H1 (cell line): ENCODE data around the gene KCNQ1. TPM values are rescaled to one million over a fixed set of nuclear protein-coding genes. Genes with fewer than 3 reads are reported as not detected.
A peak's percentile ranks its signal among the peaks of the same experiment; 100 is the strongest.

Experiments
- CTCF ChIA-PET: fragments of 300-600 bp; sonication (Branson Sonifier 250); formaldehyde crosslinking; loops from one replicate; lab custom pipeline; 2021; ENCODE audit not compliant: partially characterized antibody; lab: Charles Lee
- POLR2A ChIA-PET: fragments of 300-600 bp; sonication (Branson Sonifier 250); formaldehyde crosslinking; loops from one replicate; lab custom pipeline; 2021; ENCODE audit warnings: inconsistent platforms; ENCODE audit not compliant: partially characterized antibody; lab: Charles Lee
- DNase-seq, 2 experiments: peaks; one replicate each; pipeline versions ENCODE4 v3.0.0 to v3.0.0-alpha.2; 2010 to 2022; ENCODE audit warnings: low spot score in 2 of 2, low read depth in 1 of 2, mixed read lengths in 1 of 2
- FAIRE-seq: peaks from 2 replicates; lab custom pipeline; 2011; peaks lifted over from hg19 to GRCh38; lab: Jason Lieb, UNC
- H2AFZ ChIP-seq: 2 replicates; pipeline ENCODE4 v1.8.1; 2012; ENCODE audit warnings: low read length, inconsistent platforms
- H2AK5ac ChIP-seq: 2 replicates; pipeline ENCODE4 v1.6.1; 2013; ENCODE audit warnings: low read depth, low read length
- H2BK120ac ChIP-seq: replicated peaks from 2 replicates; pipeline ENCODE3; 2013; ENCODE audit warnings: low read depth, low read length, inconsistent platforms
- H2BK12ac ChIP-seq: 2 replicates; pipeline ENCODE4 v1.6.1; 2013; ENCODE audit warnings: low read depth, low read length
- H2BK15ac ChIP-seq: 2 replicates; pipeline ENCODE4 v1.6.1; 2013; ENCODE audit warnings: low read length
- H2BK20ac ChIP-seq: 2 replicates; pipeline ENCODE4 v1.6.1; 2013; ENCODE audit warnings: low read length
- H2BK5ac ChIP-seq: 2 replicates; pipeline ENCODE4 v1.6.1; 2013; ENCODE audit warnings: low read depth, low read length
- H3K14ac ChIP-seq: 2 replicates; pipeline ENCODE4 v1.6.1; 2013; ENCODE audit warnings: inconsistent platforms; ENCODE audit not compliant: insufficient read length
- H3K18ac ChIP-seq: 2 replicates; pipeline ENCODE4 v1.6.1; 2013; ENCODE audit warnings: low read length; ENCODE audit errors: extremely low read depth
- H3K23ac ChIP-seq: 2 replicates; pipeline ENCODE4 v1.6.1; 2013; ENCODE audit warnings: inconsistent platforms; ENCODE audit not compliant: insufficient read length
- H3K23me2 ChIP-seq: 2 replicates; pipeline ENCODE4 v1.6.1; 2013; ENCODE audit warnings: low read depth, low read length
- H3K27ac ChIP-seq: 2 replicates; pipeline ENCODE4 v1.6.1; 2011; ENCODE audit warnings: low read depth, low read length, inconsistent platforms
- H3K27me3 ChIP-seq, 4 experiments: replicated peaks in 1 of 4; 1 replicate in 1 of 4; 2 replicates in 3 of 4; pipeline versions ENCODE4 v1.6.1 to v1.8.1; 2011 to 2013; ENCODE audit warnings: low read length in 3 of 4, mild to moderate bottlenecking in 3 of 4, inconsistent platforms in 2 of 4, mixed read lengths in 2 of 4, moderate library complexity in 1 of 4; ENCODE audit not compliant: control insufficient read depth in 3 of 4, insufficient read depth in 3 of 4; ENCODE audit errors: extremely low read depth in 1 of 4
- H3K36me3 ChIP-seq, 4 experiments: 2 replicates each; pipeline versions ENCODE4 v1.6.1 to v1.8.1; 2011 to 2013; ENCODE audit warnings: mild to moderate bottlenecking in 4 of 4, low read length in 3 of 4, moderate library complexity in 2 of 4, control low read depth in 1 of 4, inconsistent platforms in 1 of 4; ENCODE audit not compliant: insufficient read depth in 4 of 4, control insufficient read depth in 2 of 4
- H3K4ac ChIP-seq: replicated peaks from 2 replicates; pipeline ENCODE3; 2013; ENCODE audit warnings: low read length, low read depth, mixed read lengths, inconsistent platforms; ENCODE audit not compliant: insufficient read length
- H3K4me1 ChIP-seq, 4 experiments: replicated peaks in 1 of 4; 1 replicate in 1 of 4; 2 replicates in 3 of 4; pipeline versions ENCODE4 v1.6.1 to v1.8.1; 2011 to 2013; ENCODE audit warnings: low read length in 3 of 4, inconsistent platforms in 2 of 4, mixed read lengths in 1 of 4; ENCODE audit not compliant: insufficient read depth in 4 of 4, control insufficient read depth in 3 of 4
- H3K4me2 ChIP-seq, 2 experiments: 2 replicates each; pipeline versions ENCODE4 v1.6.1 to v1.8.1; 2011 to 2013; ENCODE audit warnings: low read depth in 2 of 2, low read length in 2 of 2, control low read depth in 1 of 2, inconsistent platforms in 1 of 2, mild to moderate bottlenecking in 1 of 2; ENCODE audit not compliant: insufficient read depth in 1 of 2
- H3K4me3 ChIP-seq, 4 experiments: fragments of 200-600, 300-600 bp in 1 of 4; sonication (generic), shearing (Covaris generic), sonication (Bioruptor Twin) in 1 of 4; 2 replicates each; pipeline versions ENCODE4 v1.5.1 to v1.8.1; 2011 to 2016; ENCODE audit warnings: low read length in 4 of 4, low read depth in 3 of 4, control low read depth in 2 of 4, inconsistent platforms in 2 of 4, mild to moderate bottlenecking in 2 of 4, mixed read lengths in 1 of 4, moderate library complexity in 1 of 4; ENCODE audit not compliant: insufficient read depth in 2 of 4; ENCODE audit errors: extremely low read depth in 1 of 4
- H3K56ac ChIP-seq: replicated peaks from 2 replicates; pipeline ENCODE3; 2013; ENCODE audit warnings: low read depth, mild to moderate bottlenecking, mixed read lengths, low read length, inconsistent platforms; ENCODE audit not compliant: insufficient read length
- H3K79me1 ChIP-seq: 2 replicates; pipeline ENCODE4 v1.6.1; 2013; ENCODE audit warnings: low read depth, low read length, control low read depth
- H3K79me2 ChIP-seq, 2 experiments: 2 replicates each; pipeline versions ENCODE4 v1.6.1 to v1.8.1; 2012 to 2013; ENCODE audit warnings: low read length in 2 of 2, mild to moderate bottlenecking in 2 of 2, inconsistent platforms in 1 of 2; ENCODE audit not compliant: insufficient read depth in 2 of 2, control insufficient read depth in 1 of 2
- H3K9ac ChIP-seq, 4 experiments: replicated peaks in 1 of 4; 1 replicate in 1 of 4; 2 replicates in 3 of 4; pipeline versions ENCODE4 v1.6.1 to v1.8.1; 2011 to 2013; ENCODE audit warnings: low read depth in 3 of 4, low read length in 3 of 4, control low read depth in 2 of 4, mild to moderate bottlenecking in 2 of 4, moderate library complexity in 2 of 4, inconsistent platforms in 1 of 4; ENCODE audit errors: extremely low read depth in 1 of 4
- H3K9me3 ChIP-seq, 2 experiments: 2 replicates each; pipeline versions ENCODE4 v1.6.1 to v1.8.1; 2012 to 2013; ENCODE audit warnings: mild to moderate bottlenecking in 2 of 2, moderate library complexity in 2 of 2, control low read depth in 1 of 2, inconsistent platforms in 1 of 2, low read depth in 1 of 2, low read length in 1 of 2, mixed read lengths in 1 of 2; ENCODE audit not compliant: insufficient read depth in 2 of 2
- H4K20me1 ChIP-seq, 2 experiments: replicated peaks in 1 of 2; 2 replicates each; pipeline versions ENCODE3 to v1.8.1; 2011 to 2013; ENCODE audit warnings: inconsistent platforms in 2 of 2, low read length in 2 of 2, mild to moderate bottlenecking in 1 of 2; ENCODE audit not compliant: insufficient read depth in 2 of 2, control insufficient read depth in 1 of 2
- H4K5ac ChIP-seq: 2 replicates; pipeline ENCODE4 v1.6.1; 2013; ENCODE audit warnings: low read length, low read depth, mixed read lengths, inconsistent platforms; ENCODE audit not compliant: insufficient read length
- H4K8ac ChIP-seq: 2 replicates; pipeline ENCODE4 v1.8.0; 2013; ENCODE audit warnings: mild to moderate bottlenecking, moderate library complexity, low read length, inconsistent platforms; ENCODE audit not compliant: insufficient read depth; ENCODE audit errors: extremely low read depth
- H4K91ac ChIP-seq: replicated peaks from 2 replicates; pipeline ENCODE3; 2013; ENCODE audit warnings: low read length, mixed read lengths, inconsistent platforms; ENCODE audit not compliant: insufficient read length
- CBX8 ChIP-seq: fragments of 300-800, 300-1000 bp; sonication (generic); IDR thresholded peaks from 2 replicates; pipeline ENCODE4 v1.7.1; 2016; ENCODE audit warnings: low read depth, low read length, borderline replicate concordance
- PHF8 ChIP-seq: fragments of 200-600 bp; sonication (generic); conservative IDR thresholded peaks from 2 replicates; pipeline ENCODE4 v1.7.1; 2012; ENCODE audit warnings: low read depth, mild to moderate bottlenecking, inconsistent platforms, low read length, moderate library complexity
- SP4 ChIP-seq: IDR thresholded peaks from 2 replicates; pipeline ENCODE4 v1.6.1; 2012; ENCODE audit warnings: low read length, inconsistent platforms
- WGBS, 2 experiments: shearing (Covaris generic) in 1 of 2; methylation state at CpG; one replicate each; pipeline versions ENCODE4 v1.1.6 to v1.1.7; 2013 to 2015; ENCODE audit warnings: low lambda C conversion rate in 2 of 2, mixed read lengths in 2 of 2, inconsistent platforms in 1 of 2, low coverage in 1 of 2, missing lambda C conversion rate in 1 of 2; ENCODE audit not compliant: insufficient replicate concordance in 2 of 2, insufficient coverage in 1 of 2, insufficient read length in 1 of 2; ENCODE audit errors: extremely low coverage in 1 of 2, missing lambda C conversion rate in 1 of 2; 5-methylcytosine and 5-hydroxymethylcytosine counted together
- polyA plus RNA-seq, 7 experiments: library from polyadenylated mRNA; depleted of rRNA in 3 of 7; stranded (reverse) in 5 of 7; unstranded in 2 of 7; fragments of >200 nt in 5 of 7; fragments of 200-250 nt in 2 of 7; gene quantifications; 1 replicate in 5 of 7; 2 replicates in 1 of 7; 4 replicates in 1 of 7; pipeline versions ENCODE4 v1.2.1 to v1.2.3, GENCODE V29; 2011 to 2013; ENCODE audit warnings: missing spikeins in 2 of 7, mixed read lengths in 2 of 7
- total RNA-seq: library from RNA; stranded (reverse); fragmentation: NEBNext Ultra II Directional; extraction: Animal tissue kit (Norgen Biotek cat#: 25700); gene quantifications from 2 replicates; pipeline ENCODE4 v1.2.1, GENCODE V29; 2021

KCNQ1 gene
- total and polyA plus RNA-seq, 2 of the 8 experiments (the other 6 are each of a cell fraction or from before 2014, with no cell fraction given), result 1.9 to 2.0 TPM

- no peak overlapping the region for H3K56ac ChIP-seq
- no peaks in the 10 kb centered on the region for H3K79me1 ChIP-seq
- H3K27ac ChIP-seq, result no peak overlapping the region
- no peak overlapping the region for H3K9ac ChIP-seq
- H2BK120ac ChIP-seq, result no peak overlapping the region
- no peaks in the 10 kb centered on the region for H3K9me3 ChIP-seq
- ChIA-PET POLR2A (interaction anchor here (0.6 kb wide), 1 partner anchor 82 kb away, joined by 3 read pairs; no protein-coding TSS in a partner anchor), CTCF (interaction anchor here (1.1 to 1.9 kb wide), 3 partner anchors 12 to 55 kb away, joined by 3 to 7 read pairs (median 4); no protein-coding TSS in a partner anchor)
- no peak overlapping the region for H3K4me2 ChIP-seq
- H2BK15ac ChIP-seq, result peak overlapping the region; percentile 6; the same call in 1 of the 2 replicates
- no peak overlapping the region for H3K18ac ChIP-seq
- no peak for FAIRE-seq
- no peaks in the 10 kb centered on the region for H3K79me2 ChIP-seq
- no peak overlapping the region for H2BK20ac ChIP-seq
- no peaks in the 10 kb centered on the region for H3K23me2 ChIP-seq
- H4K91ac ChIP-seq, result no peak overlapping the region
- H2BK12ac ChIP-seq, result no peak overlapping the region
- peaks cover 0 to 13% (median 4%) of the 10 kb centered on the region in 4 experiments; a peak in 2 of 7 replicates for H3K27me3 ChIP-seq
- no peak overlapping the region for H3K4ac ChIP-seq
- no peak overlapping the region; the same call in 1 of the 2 replicates for H2BK5ac ChIP-seq
- no peaks in the 10 kb centered on the region for H3K36me3 ChIP-seq
- no peak overlapping the region for H2AFZ ChIP-seq
- no peak for TF ChIP-seq SP4
- TF ChIP-seq PHF8, result no peak
- no peak for TF ChIP-seq CBX8
- no peak overlapping the region for H3K14ac ChIP-seq
- H3K4me1 ChIP-seq, result peaks cover 0 to 10% (median 5%) of the 10 kb centered on the region in 4 experiments; a peak in 5 of 7 replicates
- WGBS, 2 experiments, result 88% methylated on average over 11 of the region's 11 CpGs; no CpG with 5 or more reads in 1 of the 2 experiments
- no peaks in the 10 kb centered on the region for H4K20me1 ChIP-seq
- DNase-seq, result no peak
- no peak overlapping the region for H4K8ac ChIP-seq
- no peak overlapping the region for H3K23ac ChIP-seq
- 0 out of 2 replicates have a peak overlapping the region, but pooled peaks have one; percentile 48 for H2AK5ac ChIP-seq
- no peak overlapping the region for H3K4me3 ChIP-seq
- no peak overlapping the region for H4K5ac ChIP-seq
Measured at GRCh38 chr11:2846470-2846869, 401.7 kb downstream of the KCNQ1 start.
